ENCODE data around the gene CHCHD10.

The CHCHD10 gene

GRCh38 chr22:23793326-23793725 lies 25.6 kb upstream of the CHCHD10 start:
- Histone ChIP-seq H3K36me3 (ENCODE audit: control insufficient read depth, low read length) (peaks cover 80% of the 10 kb centered on the region), H3K79me2 (ENCODE audit: control insufficient read depth, low read length) (peaks cover 55% of the 10 kb centered on the region)
- no peak for TF ChIP-seq CTCF (IDR thresholded peaks at IDR 0.05; ENCODE audit: low read depth, low read length, poor library complexity, severe bottlenecking)

GRCh38 chr22:23791738-23792645 lies 24.2 kb upstream of the CHCHD10 start:
- H3K27me3 ChIP-seq (ENCODE audit: control insufficient read depth, low read length), result no peaks in the 10 kb centered on the region
- H3K4me2 ChIP-seq (ENCODE audit: low read length), result no peak overlapping the region
- TF ChIP-seq CTCF (IDR thresholded peaks at IDR 0.05; ENCODE audit: low read depth, low read length, poor library complexity, severe bottlenecking), result no peak
- H3K9me3 ChIP-seq (ENCODE audit: control insufficient read depth, insufficient read depth, low read length), result no peaks in the 10 kb centered on the region
- H3F3A ChIP-seq (ENCODE audit: control insufficient read depth, insufficient read depth), result peaks cover 9% of the 10 kb centered on the region
- no peak overlapping the region for H3K4me3 ChIP-seq (ENCODE audit: low read length)
- H3K4me1 ChIP-seq (ENCODE audit: control insufficient read depth, low read length), result peaks cover 26% of the 10 kb centered on the region
- H3K27ac ChIP-seq (ENCODE audit: low read depth, low read length), result no peak overlapping the region
- H4K20me1 ChIP-seq (ENCODE audit: control insufficient read depth, insufficient read depth, low read depth, low read length), result peaks cover 25% of the 10 kb centered on the region
- peaks cover 83% of the 10 kb centered on the region for H3K36me3 ChIP-seq (ENCODE audit: control insufficient read depth, low read length)
- H3K9me2 ChIP-seq (replicated peaks; ENCODE audit: control insufficient read depth, low read length), result no peaks in the 10 kb centered on the region
- peaks cover 65% of the 10 kb centered on the region for H3K79me2 ChIP-seq (ENCODE audit: control insufficient read depth, low read length)

More at GRCh38 chr22:23793326-23793725, 25.6 kb upstream of the CHCHD10 start:
- Histone ChIP-seq H3K27me3 (ENCODE audit: control insufficient read depth, low read length) (no peaks in the 10 kb centered on the region), H3F3A (ENCODE audit: control insufficient read depth, insufficient read depth) (peaks cover 9% of the 10 kb centered on the region), H3K4me1 (ENCODE audit: control insufficient read depth, low read length) (peaks cover 27% of the 10 kb centered on the region), H3K4me2 (ENCODE audit: low read length) (no peak overlapping the region), H3K4me3 (ENCODE audit: low read length) (no peak overlapping the region), H3K27ac (ENCODE audit: low read depth, low read length) (no peak overlapping the region), H3K9me2 (replicated peaks; ENCODE audit: control insufficient read depth, low read length) (no peaks in the 10 kb centered on the region), H4K20me1 (ENCODE audit: control insufficient read depth, insufficient read depth, low read depth, low read length) (peaks cover 17% of the 10 kb centered on the region; the same call in 1 of the 2 replicates), H3K9me3 (ENCODE audit: control insufficient read depth, insufficient read depth, low read length) (no peaks in the 10 kb centered on the region)

DNA sequence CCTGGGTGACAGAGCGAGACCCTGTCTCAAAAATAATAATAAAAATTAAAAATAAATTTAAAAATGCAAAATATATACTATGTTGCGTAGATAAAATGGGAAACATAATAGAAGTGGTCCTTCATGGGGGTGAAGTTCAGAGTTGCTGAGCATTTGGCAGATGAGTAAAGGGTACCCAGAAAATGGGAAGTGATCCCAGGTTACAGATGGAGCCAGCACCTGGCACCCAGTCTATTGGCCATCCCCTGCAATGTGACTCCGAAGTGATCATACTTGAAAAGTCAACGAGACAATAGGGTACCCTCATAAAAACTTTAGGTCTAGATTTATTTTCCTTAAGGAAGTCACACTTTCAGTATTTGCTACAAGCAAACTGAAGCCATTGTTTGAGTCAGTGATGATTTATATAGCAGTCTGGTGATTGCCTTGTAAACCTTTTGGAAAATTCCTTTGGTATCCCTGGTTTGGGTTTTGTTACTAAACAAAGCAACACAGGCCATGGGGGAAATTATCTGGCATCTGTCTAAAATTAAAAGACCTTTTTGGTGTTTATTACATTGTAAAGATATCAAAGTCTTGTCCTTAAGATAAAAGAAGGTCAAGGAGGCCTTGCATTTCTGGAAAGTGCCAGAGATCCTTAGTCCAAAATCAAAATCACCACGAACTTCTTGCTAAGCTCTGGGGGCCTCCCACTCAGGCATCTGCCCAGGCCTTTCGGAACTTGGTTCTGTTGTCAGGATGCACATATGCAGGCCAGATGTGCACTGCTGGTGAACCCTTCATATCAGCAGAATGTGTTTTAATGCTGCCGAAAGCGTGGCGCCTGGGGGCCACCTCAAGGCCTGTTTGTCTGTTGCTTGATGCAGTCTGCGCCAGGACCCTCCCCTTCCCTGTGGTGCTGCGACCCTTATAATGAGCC lies 23.3 kb upstream of the CHCHD10 start:
- no peaks in the 10 kb centered on the region for H3K9me2 ChIP-seq (replicated peaks; ENCODE audit: control insufficient read depth, low read length)
- no peak overlapping the region for H3K4me3 ChIP-seq (ENCODE audit: low read length)
- peaks cover 4% of the 10 kb centered on the region for H3F3A ChIP-seq (ENCODE audit: control insufficient read depth, insufficient read depth)
- no peaks in the 10 kb centered on the region for H3K27me3 ChIP-seq (ENCODE audit: control insufficient read depth, low read length)
- H3K4me1 ChIP-seq (ENCODE audit: control insufficient read depth, low read length), result peaks cover 33% of the 10 kb centered on the region
- H3K79me2 ChIP-seq (ENCODE audit: control insufficient read depth, low read length), result peaks cover 70% of the 10 kb centered on the region
- TF ChIP-seq EZH2phosphoT487 (IDR thresholded peaks at IDR 0.05; ENCODE audit: borderline replicate concordance, low read length), result no peak
- TF ChIP-seq CTCF (IDR thresholded peaks at IDR 0.05; ENCODE audit: low read depth, low read length, poor library complexity, severe bottlenecking), result no peak
- no peaks in the 10 kb centered on the region for H3K9me3 ChIP-seq (ENCODE audit: control insufficient read depth, insufficient read depth, low read length)
- peaks cover 76% of the 10 kb centered on the region for H3K36me3 ChIP-seq (ENCODE audit: control insufficient read depth, low read length)
- H3K4me2 ChIP-seq (ENCODE audit: low read length), result no peak overlapping the region
- H3K27ac ChIP-seq (ENCODE audit: low read depth, low read length), result no peak overlapping the region
- H4K20me1 ChIP-seq (ENCODE audit: control insufficient read depth, insufficient read depth, low read depth, low read length), result peaks cover 25% of the 10 kb centered on the region

Data from DOHH2 (cell line).